Hematopoietic multipotent progenitor cell treated with erythropoietin and hydrocortisone succinate and interleukin-3 and kit ligand, for 17 days (in vitro differentiated cells): ENCODE measurements around the gene PKMYT1.

ENCODE experiments used
- DNase-seq: peaks from one replicate; pipeline ENCODE4 v3.0.0-alpha.2; 2015; ENCODE audit warnings: low spot score

The PKMYT1 gene

GRCh38 chr16:2973093-2973492 lies 7.2 kb downstream of the PKMYT1 start:
- no peak for DNase-seq

- no peak for DNase-seq
Observed at GRCh38 chr16:2971985-2972784, 8.1 kb downstream of the PKMYT1 start.

DNA sequence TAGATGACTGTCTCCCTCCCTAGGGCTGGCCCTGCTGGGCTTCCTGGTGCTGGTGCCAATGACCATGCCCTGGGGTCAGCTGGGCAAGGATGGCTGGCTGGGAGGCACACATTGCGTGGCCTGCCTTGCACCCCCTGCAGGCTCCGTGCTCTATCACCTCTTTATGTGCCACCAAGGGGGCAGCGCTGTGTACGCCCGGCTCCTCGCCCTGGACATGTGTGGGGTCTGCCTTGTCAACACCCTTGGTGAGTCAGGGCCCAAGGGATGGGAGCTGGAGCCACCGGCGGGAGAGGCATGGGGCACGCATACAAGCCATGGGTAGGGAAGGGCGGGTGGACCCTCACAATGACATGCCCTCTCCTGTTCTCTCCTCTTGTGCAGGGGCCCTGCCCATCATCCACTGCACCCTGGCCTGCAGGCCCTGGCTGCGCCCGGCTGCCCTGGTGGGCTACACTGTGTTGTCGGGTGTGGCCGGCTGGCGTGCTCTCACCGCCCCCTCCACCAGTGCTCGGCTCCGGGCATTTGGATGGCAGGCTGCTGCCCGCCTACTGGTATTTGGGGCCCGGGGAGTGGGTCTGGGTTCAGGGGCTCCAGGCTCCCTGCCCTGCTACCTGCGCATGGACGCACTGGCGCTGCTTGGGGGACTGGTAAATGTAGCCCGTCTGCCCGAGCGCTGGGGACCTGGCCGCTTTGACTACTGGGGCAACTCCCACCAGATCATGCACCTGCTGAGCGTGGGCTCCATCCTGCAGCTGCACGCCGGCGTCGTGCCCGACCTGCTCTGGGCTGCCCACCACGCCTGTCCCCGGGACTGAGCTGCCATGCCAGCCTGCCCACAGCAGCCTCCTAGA lies 8.9 kb downstream of the PKMYT1 start:
- DNase-seq: no peak

GRCh38 chr16:2970563-2970962 lies 9.7 kb downstream of the PKMYT1 start:
- DNase-seq: no peak

GRCh38 chr16:2969545-2970521 lies 10.4 kb downstream of the PKMYT1 start:
- DNase-seq: peak; percentile 42

GRCh38 chr16:2968738-2969544 lies 11.3 kb downstream of the PKMYT1 start, which contains the start of gene PAQR4:
Gene PAQR4, plus strand, starts transcription at chr16:2969348. Its CDS starts 327 bp downstream, at chr16:2969675.
- peak; percentile 82 for DNase-seq

DNA sequence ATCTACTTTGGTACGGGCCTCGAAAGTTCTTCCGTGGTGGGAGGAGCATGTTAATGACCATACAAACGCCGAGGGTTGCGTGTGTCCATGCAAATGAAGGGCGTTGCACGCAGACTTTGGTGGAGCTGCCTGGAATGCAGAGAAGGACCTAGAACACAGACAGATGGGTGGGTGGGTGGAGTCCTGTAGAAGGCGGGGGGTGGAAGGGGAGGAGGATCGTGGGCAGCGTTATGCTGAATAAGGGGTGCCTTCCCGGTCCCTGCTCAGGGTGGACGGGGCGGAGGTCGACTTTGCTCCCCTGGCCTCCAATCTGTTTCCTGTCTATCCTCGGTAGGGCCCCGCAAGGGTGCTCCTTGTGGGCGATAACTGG lies 11.9 kb downstream of the PKMYT1 start:
- DNase-seq: peak; percentile 13

DNA sequence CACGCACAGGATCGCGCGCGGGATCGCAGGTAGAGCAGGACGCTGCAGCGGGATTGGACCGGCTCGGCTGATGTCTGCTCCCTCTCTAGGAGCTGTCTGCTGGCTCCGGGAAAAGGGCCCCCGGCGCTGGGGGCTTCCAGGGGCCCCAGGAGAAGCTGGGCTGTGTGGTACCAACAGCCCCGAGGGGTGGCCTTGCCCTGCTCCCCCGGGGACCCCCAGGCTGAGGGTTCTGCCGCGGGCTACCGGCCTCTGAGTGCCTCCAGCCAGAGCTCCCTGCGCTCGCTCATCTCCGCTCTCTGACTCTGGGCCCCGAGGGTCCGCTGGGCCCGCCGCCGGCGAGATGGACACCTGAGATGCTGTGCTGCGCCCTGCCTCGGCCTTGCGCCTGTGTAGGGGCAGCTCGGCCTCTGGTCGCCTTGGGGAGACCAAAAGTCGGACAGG lies 12.5 kb downstream of the PKMYT1 start:
- DNase-seq: no peak

GRCh38 chr16:2967211-2967631 lies 13.0 kb downstream of the PKMYT1 start:
- no peak for DNase-seq

DNA sequence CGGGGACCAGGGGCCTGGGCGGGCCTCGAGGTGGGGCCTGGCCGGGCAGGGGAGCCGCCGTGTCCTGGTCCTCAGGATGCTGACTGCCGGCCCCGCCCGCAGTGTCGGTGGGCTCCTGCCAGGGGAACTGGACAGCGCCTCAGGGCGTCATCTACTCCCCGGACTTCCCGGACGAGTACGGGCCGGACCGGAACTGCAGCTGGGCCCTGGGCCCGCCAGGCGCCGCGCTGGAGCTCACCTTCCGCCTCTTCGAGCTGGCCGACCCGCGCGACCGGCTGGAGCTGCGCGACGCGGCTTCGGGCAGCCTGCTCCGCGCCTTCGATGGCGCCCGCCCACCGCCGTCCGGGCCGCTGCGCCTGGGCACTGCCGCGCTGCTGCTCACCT lies 13.4 kb downstream of the PKMYT1 start:
- DNase-seq: no peak

DNA sequence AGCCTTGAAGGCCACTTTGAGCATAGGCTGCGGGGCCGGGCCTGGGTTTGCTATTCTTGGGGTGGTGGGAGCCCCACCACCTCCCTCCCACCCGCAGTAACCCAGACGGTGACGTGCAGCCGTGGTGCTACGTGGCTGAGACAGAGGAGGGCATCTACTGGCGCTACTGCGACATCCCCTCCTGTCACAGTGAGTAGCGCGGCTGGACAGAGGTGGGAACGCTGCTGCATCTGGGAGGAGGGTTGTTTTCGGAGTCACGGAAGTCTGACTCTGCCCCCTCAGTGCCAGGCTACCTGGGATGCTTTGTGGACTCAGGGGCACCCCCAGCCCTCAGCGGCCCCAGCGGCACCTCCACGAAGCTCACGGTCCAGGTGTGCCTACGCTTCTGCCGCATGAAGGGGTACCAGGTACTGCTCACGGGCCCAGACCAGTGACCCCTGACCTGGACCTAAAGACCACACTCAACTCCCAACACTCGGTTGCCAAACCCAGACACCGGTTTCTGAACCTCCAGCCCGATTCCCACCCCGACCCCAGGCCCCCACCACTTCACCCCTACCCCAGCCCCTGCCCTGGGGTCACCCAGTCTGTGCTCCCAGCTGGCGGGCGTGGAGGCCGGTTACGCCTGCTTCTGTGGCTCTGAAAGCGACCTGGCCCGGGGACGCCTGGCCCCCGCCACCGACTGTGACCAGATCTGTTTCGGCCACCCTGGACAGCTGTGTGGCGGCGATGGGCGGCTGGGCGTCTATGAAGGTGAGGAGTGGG lies 14.0 kb downstream of the PKMYT1 start:
- no peak for DNase-seq

DNA sequence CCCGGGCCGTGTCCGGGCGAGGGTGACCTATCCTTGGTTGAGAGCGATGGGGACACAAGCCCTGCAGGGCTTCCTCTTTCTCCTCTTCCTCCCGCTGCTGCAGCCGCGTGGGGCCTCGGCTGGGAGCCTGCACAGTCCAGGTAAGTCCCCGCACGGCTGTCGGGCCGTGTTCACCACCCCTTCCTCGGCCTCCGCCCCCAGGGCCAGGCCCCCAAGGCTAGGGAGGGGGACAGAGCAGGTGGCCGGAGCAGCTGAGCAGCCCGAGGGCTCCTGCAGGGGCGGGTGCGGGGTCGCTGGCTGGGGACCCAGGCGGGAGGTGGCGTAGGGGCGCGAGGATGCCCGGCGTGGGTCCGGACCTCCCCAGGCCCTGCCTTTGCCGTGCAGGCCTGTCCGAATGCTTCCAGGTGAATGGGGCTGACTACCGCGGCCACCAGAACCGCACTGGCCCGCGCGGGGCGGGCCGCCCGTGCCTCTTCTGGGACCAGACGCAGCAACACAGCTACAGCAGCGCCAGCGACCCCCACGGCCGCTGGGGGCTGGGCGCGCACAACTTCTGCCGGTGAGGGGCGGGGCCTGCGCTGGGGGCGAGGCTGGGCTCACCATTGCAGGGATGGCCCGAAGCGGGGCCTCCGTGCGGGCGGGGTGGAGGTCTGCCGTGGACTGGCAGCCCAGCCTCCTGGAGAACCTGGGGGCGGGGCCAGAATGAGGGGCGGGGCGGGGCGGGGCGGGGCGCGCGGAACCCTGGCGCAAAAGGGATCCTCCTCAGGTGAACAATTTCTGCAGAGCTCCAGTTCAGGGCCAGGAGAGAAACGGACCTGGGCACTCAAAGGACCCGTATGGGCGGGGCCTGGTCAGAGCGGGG lies 15.5 kb downstream of the PKMYT1 start:
- peak; percentile 27 for DNase-seq

DNA sequence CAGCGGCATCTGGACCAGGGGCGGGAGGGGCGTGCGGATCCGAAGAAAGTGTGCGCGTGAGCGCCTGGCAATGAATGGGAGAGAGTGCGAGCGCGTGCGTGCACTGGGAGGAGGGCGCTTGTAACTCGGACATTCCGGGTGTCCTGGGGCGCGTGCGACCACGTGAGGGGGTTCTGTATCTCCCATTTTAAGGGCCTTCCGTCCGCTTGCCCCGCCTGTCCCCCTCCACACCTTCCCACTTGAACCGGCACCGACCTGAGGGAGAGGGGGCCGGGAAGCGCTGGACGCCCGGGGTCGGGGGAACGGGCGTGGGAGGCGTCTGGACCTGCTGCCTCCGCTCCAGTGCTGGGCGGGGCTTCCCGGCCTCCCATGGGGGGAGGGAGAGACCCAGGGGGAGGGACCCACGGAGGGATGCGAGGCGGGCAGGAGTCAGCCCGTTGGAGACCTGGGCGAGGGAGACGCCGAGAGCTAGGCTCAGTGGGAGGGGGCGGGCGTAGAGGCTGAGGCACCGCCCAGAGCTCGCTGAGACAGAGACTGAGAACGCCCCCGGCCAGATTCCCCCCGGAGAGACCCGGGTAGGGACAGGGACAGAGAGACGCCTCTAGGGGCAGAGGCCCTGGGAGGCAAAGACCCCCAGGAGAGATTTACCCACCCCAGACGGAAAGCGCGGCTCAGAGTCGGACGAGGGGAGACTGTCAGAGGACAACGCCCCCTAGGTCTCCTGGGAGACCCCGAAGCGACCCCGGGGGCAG lies 16.3 kb downstream of the PKMYT1 start, which contains the start of gene KREMEN2:
Gene KREMEN2, plus strand, starts transcription at position 553 of the 752 bp plus-strand sequence. CDS start 246 bp downstream, outside the sequence.
- DNase-seq: no peak

DNA sequence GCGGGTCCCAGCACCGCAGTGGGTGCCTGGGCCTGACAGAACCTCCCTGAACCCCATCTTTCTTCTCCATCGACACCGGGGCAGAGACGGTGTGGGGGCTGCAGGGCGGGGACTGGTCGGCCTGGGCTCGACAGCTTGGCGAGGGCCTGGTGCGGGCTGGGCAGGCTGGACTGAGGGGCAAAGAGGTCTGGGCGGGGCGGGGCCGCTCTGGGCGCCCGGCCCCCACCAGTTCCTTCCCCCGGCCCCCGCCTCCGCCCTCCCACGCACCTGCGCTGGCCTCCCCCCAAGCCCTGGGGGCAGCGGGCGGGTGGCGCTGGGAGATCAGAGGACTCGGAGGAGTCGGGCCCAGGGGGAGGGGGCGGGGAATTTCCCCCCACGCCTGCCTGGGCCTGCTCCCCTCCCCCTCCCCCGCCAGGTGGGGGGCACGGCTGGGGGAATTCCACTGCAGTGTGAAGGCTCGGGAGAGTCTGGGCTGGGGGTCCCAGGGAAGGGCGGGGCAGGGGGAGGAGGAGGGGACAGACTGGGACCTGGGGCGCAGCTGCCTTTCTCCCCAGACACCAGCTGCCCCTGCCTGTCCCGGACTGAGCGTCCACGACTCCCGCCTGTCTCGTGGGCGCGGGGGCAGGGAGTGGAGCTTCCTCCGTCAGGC lies 17.0 kb downstream of the PKMYT1 start:
- DNase-seq: no peak

DNA sequence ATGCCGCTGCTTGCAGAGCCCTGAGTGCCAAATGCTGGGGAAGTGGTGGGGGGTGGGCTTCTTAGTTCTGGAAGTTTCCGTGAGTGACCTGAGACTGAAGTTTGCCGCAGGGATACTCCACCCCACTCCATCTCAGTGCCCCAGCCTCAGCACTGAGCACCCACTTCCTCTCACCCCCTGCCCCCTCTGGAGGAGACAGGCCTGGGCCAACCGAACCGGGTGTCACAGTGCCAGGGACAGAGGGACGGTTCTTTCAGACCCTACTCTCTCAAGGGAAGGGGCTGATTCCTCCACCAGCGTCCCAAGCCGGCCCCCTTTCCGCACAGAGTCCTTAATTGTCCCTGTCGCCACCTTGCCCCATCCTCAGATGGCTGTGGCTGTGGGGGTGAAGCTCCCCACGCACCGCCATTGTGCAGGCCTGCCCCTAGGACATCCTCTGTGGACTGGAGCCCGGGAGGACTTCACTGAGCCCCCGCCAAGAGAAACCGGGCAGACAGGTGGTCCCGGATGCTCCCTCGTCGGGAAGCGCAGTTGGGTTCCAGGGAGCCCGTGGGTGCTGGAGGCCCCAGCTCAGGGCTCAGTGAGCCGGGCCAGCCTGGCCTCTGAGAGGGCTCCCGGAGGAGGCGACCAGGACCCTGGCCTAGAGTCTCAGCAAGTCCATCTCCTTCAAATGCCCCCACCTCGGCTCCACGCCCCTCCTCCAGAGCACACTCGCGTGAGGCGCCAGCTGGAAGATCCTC lies 17.7 kb downstream of the PKMYT1 start:
- DNase-seq: no peak

- DNase-seq: no peak
Observed at GRCh38 chr16:2960183-2961010, 19.8 kb downstream of the PKMYT1 start.
